HepG2 (cell line): ENCODE results near the gene MAPK6. TPM values are rescaled to one million over a fixed set of nuclear protein-coding genes. Genes with fewer than 3 reads are reported as not detected.

Source experiments
- ARID4A ChIP-seq: sonication (generic); formaldehyde crosslinking; IDR thresholded peaks from 2 replicates; pipeline ENCODE4 v1.5.0; 2020; ENCODE audit warnings: mild to moderate bottlenecking, missing genetic modification reagents, borderline replicate concordance
- EED ChIP-seq: sonication (generic); formaldehyde crosslinking; IDR thresholded peaks from 2 replicates; pipeline ENCODE4 v1.5.0; 2020; ENCODE audit warnings: mild to moderate bottlenecking, missing genetic modification reagents
- FOXP1 ChIP-seq, 2 experiments: fragments of 450-650 bp in 1 of 2; IDR thresholded peaks; 2 replicates each; pipeline ENCODE4 v1.6.1; 2017 to 2018; ENCODE audit warnings: antibody characterized with exemption in 1 of 2
- HOXA5 ChIP-seq: sonication (generic); formaldehyde crosslinking; IDR thresholded peaks from 2 replicates; pipeline ENCODE4 v1.4.0; 2020; ENCODE audit warnings: missing genetic modification reagents
- JUNB ChIP-seq: sonication (generic); formaldehyde crosslinking; IDR thresholded peaks from 2 replicates; pipeline ENCODE4 v1.8.0; 2022; ENCODE audit warnings: missing genetic modification reagents, mild to moderate bottlenecking, borderline replicate concordance
- KAT2B ChIP-seq: fragments of 150-350 bp; IDR thresholded peaks from 2 replicates; pipeline ENCODE4 v1.6.1; 2014; ENCODE audit warnings: low read depth, low read length, borderline replicate concordance
- MAX ChIP-seq: IDR thresholded peaks from 2 replicates; pipeline ENCODE4 v1.6.1; 2012; ENCODE audit warnings: inconsistent platforms
- MIER3 ChIP-seq: IDR thresholded peaks from 2 replicates; pipeline ENCODE4 v1.6.1; 2016; ENCODE audit warnings: missing compliant biosample characterization, borderline replicate concordance
- MTERF4 ChIP-seq: sonication (generic); formaldehyde crosslinking; IDR thresholded peaks from 2 replicates; pipeline ENCODE4 v1.8.0; 2023; ENCODE audit warnings: mild to moderate bottlenecking, missing genetic modification reagents
- MYNN ChIP-seq: sonication (generic); formaldehyde crosslinking; IDR thresholded peaks from 2 replicates; pipeline ENCODE4 v1.4.0; 2020; ENCODE audit warnings: mild to moderate bottlenecking, low read depth, missing genetic modification reagents
- NFIB ChIP-seq: sonication (generic); formaldehyde crosslinking; IDR thresholded peaks from 2 replicates; pipeline ENCODE4 v1.9.0; 2021; ENCODE audit warnings: missing genetic modification reagents, mild to moderate bottlenecking, borderline replicate concordance
- PCBP1 ChIP-seq: fragments of 200-400 bp; formaldehyde crosslinking; IDR thresholded peaks from 2 replicates; pipeline ENCODE4 v1.6.1; 2017; ENCODE audit warnings: mild to moderate bottlenecking, low read depth, low read length, borderline replicate concordance
- RFXANK ChIP-seq: IDR thresholded peaks from 2 replicates; pipeline ENCODE4 v1.6.1; 2016
- ZNF138 ChIP-seq: sonication (generic); formaldehyde crosslinking; IDR thresholded peaks from 2 replicates; pipeline ENCODE4 v1.5.0; 2020; ENCODE audit warnings: mild to moderate bottlenecking, low read depth, missing genetic modification reagents
- ZNF232 ChIP-seq: sonication (generic); formaldehyde crosslinking; IDR thresholded peaks from 2 replicates; pipeline ENCODE4 v1.4.0; 2020; ENCODE audit warnings: missing genetic modification reagents, borderline replicate concordance
- ZNF414 ChIP-seq: sonication (generic); formaldehyde crosslinking; IDR thresholded peaks from 2 replicates; pipeline ENCODE4 v1.5.0; 2020; ENCODE audit warnings: missing genetic modification reagents
- ZNF749 ChIP-seq: sonication (generic); formaldehyde crosslinking; IDR thresholded peaks from 2 replicates; pipeline ENCODE4 v1.8.0; 2022; ENCODE audit warnings: mild to moderate bottlenecking, missing genetic modification reagents, moderate library complexity, borderline replicate concordance
- ZNF773 ChIP-seq: sonication (generic); formaldehyde crosslinking; IDR thresholded peaks from 2 replicates; pipeline ENCODE4 v1.4.0; 2020; ENCODE audit warnings: missing genetic modification reagents, borderline replicate concordance
- ZNF781 ChIP-seq: sonication (generic); formaldehyde crosslinking; IDR thresholded peaks from 2 replicates; pipeline ENCODE4 v1.5.1; 2020; ENCODE audit warnings: borderline replicate concordance, mild to moderate bottlenecking, missing genetic modification reagents; ENCODE audit errors: not compliant biosample characterization
- ZNF788 ChIP-seq: sonication (generic); formaldehyde crosslinking; IDR thresholded peaks from 2 replicates; pipeline ENCODE4 v1.5.0; 2020; ENCODE audit warnings: mild to moderate bottlenecking, missing genetic modification reagents, borderline replicate concordance
- polyA plus RNA-seq, 8 experiments: library from polyadenylated mRNA; depleted of rRNA in 3 of 8; stranded (reverse) in 7 of 8; unstranded in 1 of 8; fragments of >200 nt; fragmentation: Illumina TruSeq in 4 of 8; extraction: Trizol in 4 of 8; gene quantifications; 2 replicates each; pipeline versions ENCODE4 v1.2.1 to v1.2.3, GENCODE V29; 2011 to 2016; ENCODE audit warnings: low read depth in 4 of 8, missing spikeins in 1 of 8, mixed read lengths in 1 of 8; ENCODE audit not compliant: insufficient read depth in 1 of 8
- total RNA-seq, 5 experiments: library from RNA; depleted of rRNA; stranded (reverse); fragments of >200 nt; fragmentation: Illumina TruSeq; extraction: Trizol; gene quantifications; 2 replicates each; pipeline ENCODE4 v1.2.3, GENCODE V29; 2016; ENCODE audit warnings: low read depth in 1 of 5

The MAPK6 gene
- total and polyA plus RNA-seq, 2 of the 13 experiments (the other 11 are each of a cell fraction or from before 2014, with no cell fraction given) = 89.5 to 99.7 TPM

DNA sequence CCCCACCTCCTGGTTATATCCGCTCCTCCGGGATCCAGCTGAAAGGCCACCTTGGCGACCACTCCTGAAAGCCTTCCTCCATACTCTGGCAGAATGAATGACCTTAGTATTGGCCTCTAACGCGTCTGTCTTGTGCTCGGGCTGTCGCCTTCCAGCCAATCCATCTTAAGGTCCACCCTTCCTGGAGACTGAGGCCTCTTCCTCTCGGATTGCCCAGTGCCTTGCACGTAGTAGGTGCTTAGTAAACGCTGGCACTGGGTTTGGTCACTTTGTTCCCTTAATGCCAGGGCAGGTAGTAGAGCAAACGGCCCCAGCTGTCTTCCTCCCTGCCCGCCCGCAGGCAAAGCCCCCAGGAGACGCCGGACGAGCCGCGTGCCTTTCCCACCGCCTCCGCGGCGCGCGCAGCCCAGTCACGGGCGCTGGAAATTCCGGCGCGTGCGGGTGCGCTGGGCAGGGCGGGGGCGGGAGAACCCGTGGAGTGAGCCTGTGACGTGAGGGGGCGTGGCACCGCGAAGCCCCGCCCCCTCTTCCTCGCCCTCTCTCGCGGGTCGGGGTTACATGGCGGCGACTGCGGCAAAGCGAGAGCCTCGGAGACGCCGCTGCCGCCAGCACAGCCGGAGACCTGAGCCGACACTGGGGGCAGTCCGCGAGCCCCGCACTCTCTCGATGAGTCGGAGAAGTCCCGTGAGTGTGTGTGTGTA is at the start of gene MAPK6 (continued):
- TF ChIP-seq PCBP1 (no peak), MYNN (CRISPR knock-in tag) (no peak), EED (no peak), FOXP1 (IDR thresholded peaks at IDR 0.05) (no peak), FOXP1 (CRISPR knock-in tag; IDR thresholded peaks at IDR 0.05) (no peak), ZNF232 (CRISPR knock-in tag) (no peak), JUNB (CRISPR knock-in tag) (no peak), NFIB (no peak), RFXANK (CRISPR knock-in tag) (no peak), ZNF781 (CRISPR knock-in tag) (peak; percentile 78), MAX (peak; percentile 91), ZNF788 (CRISPR knock-in tag) (peak; percentile 90; the same call in 1 of the 2 replicates), ZNF414 (CRISPR knock-in tag) (no peak; the same call in 1 of the 2 replicates), ARID4A (CRISPR knock-in tag) (peak; percentile 43; the same call in 1 of the 2 replicates), ZNF749 (CRISPR knock-in tag) (peak; percentile 64; the same call in 1 of the 2 replicates), MIER3 (CRISPR knock-in tag) (peak; percentile 57; the same call in 1 of the 2 replicates), ZNF773 (peak; percentile 67; the same call in 1 of the 2 replicates), KAT2B (no peak), MTERF4 (CRISPR knock-in tag) (peak; percentile 92), ZNF138 (peak; percentile 87), HOXA5 (CRISPR knock-in tag) (no peak)
